Upper lobe of left lung (tissue), 6 donors: ENCODE measurements around the gene SIRT3. TPM values are rescaled to one million over a fixed set of nuclear protein-coding genes. Genes with fewer than 3 reads are reported as not detected.

Source experiments
- ATAC-seq, 2 donors: fragments of 200-7000 bp; cut with Tn5 transposase; one replicate each; pipeline ENCODE4 v1.9.1; 2022; ENCODE audit warnings: mild to moderate bottlenecking in 2 of 2, moderate library complexity in 2 of 2; ENCODE audit not compliant: low FRiP score in 2 of 2
- DNase-seq, 2 donors: peaks; one replicate each; pipeline ENCODE4 v3.0.0-alpha.2; 2019 to 2020
- H3K27ac ChIP-seq, 4 donors: fragments of 200-600 bp; sonication (generic); one replicate each; pipeline ENCODE4 v1.5.1; 2016 to 2019
- H3K27me3 ChIP-seq, 4 donors: fragments of 200-600 bp; sonication (generic); one replicate each; pipeline ENCODE4 v1.5.1; 2017 to 2019
- H3K36me3 ChIP-seq, 4 donors: fragments of 200-600 bp; sonication (generic); one replicate each; pipeline ENCODE4 v1.5.1; 2016 to 2019
- H3K4me1 ChIP-seq, 4 donors: fragments of 200-600 bp; sonication (generic); one replicate each; pipeline ENCODE4 v1.5.1; 2018 to 2019
- H3K4me3 ChIP-seq, 4 donors: fragments of 200-600 bp; sonication (generic); one replicate each; pipeline ENCODE4 v1.5.1; 2017 to 2019; ENCODE audit warnings: mild to moderate bottlenecking in 2 of 4, moderate library complexity in 1 of 4
- H3K9me3 ChIP-seq, 4 donors: fragments of 200-600 bp; sonication (generic); one replicate each; pipeline ENCODE4 v1.5.1; 2018 to 2019
- EP300 ChIP-seq, 4 donors: sonication (generic); formaldehyde crosslinking; IDR thresholded peaks; one replicate each; pipeline ENCODE4 v1.5.1; 2017; ENCODE audit warnings: antibody characterized with exemption in 4 of 4, control low read depth in 2 of 4
- POLR2A ChIP-seq, 4 donors: fragments of 450-650 bp; IDR thresholded peaks; one replicate each; pipeline ENCODE4 v1.5.1; 2016 to 2017; ENCODE audit warnings: antibody characterized with exemption in 4 of 4, mild to moderate bottlenecking in 2 of 4
- POLR2AphosphoS5 ChIP-seq, 2 donors: sonication (generic); formaldehyde crosslinking; IDR thresholded peaks; one replicate each; pipeline ENCODE4 v1.5.1; 2017; ENCODE audit warnings: antibody characterized with exemption in 2 of 2
- WGBS, 2 donors: methylation state at CpG; one replicate each; pipeline ENCODE4 v1.1.5; 2017 to 2018; 5-methylcytosine and 5-hydroxymethylcytosine counted together
- total RNA-seq, 6 donors: library from RNA; depleted of rRNA in 4 of 6; stranded (reverse); fragments of >200 nt in 4 of 6; gene quantifications; one replicate each; pipeline versions ENCODE4 v1.1.0 to v1.2.1, GENCODE V29; 2016 to 2021
- TF ChIP-seq, protein P1 (sequence below), 6 experiments: fragments of 450-650 bp in 4 of 6; fragments of 200-600 bp in 2 of 6; sonication (generic) in 2 of 6; IDR thresholded peaks; one replicate each; pipeline ENCODE4 v1.5.1; 2016 to 2019; ENCODE audit warnings: antibody characterized with exemption in 6 of 6
- donor health status: DM: no; HTN: no; CAD: no; lungs with moderate emphysema.
- donor health status: DM: no; HTN: yes; CAD: no; lungs with severe emphysema.

The SIRT3 gene
- total RNA-seq, 6 donors from 2014 or later: 11.7 to 37.6 (median 24.0) TPM

GRCh38 chr11:280706-281485 lies 44.8 kb upstream of the SIRT3 start:
- H3K27me3 ChIP-seq: peaks cover 0 to 45% (median 28%) of the 10 kb centered on the region in 4 donors
- WGBS, 2 donors: 12 to 13% methylated on average over 16 to 57 of the region's 79 CpGs
- TF ChIP-seq EP300 (IDR thresholded peaks at IDR 0.05) (no peak), POLR2A (IDR thresholded peaks at IDR 0.05) (no peak), POLR2AphosphoS5 (IDR thresholded peaks at IDR 0.05) (no peak)
- TF ChIP-seq, protein P1, sequence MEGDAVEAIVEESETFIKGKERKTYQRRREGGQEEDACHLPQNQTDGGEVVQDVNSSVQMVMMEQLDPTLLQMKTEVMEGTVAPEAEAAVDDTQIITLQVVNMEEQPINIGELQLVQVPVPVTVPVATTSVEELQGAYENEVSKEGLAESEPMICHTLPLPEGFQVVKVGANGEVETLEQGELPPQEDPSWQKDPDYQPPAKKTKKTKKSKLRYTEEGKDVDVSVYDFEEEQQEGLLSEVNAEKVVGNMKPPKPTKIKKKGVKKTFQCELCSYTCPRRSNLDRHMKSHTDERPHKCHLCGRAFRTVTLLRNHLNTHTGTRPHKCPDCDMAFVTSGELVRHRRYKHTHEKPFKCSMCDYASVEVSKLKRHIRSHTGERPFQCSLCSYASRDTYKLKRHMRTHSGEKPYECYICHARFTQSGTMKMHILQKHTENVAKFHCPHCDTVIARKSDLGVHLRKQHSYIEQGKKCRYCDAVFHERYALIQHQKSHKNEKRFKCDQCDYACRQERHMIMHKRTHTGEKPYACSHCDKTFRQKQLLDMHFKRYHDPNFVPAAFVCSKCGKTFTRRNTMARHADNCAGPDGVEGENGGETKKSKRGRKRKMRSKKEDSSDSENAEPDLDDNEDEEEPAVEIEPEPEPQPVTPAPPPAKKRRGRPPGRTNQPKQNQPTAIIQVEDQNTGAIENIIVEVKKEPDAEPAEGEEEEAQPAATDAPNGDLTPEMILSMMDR (IDR thresholded peaks at IDR 0.05): no peak
- H3K27ac ChIP-seq: peak overlapping the region in 3 of 4 donors; percentile 7 to 34 (median 33)
- no peaks in the 10 kb centered on the region for H3K9me3 ChIP-seq
- DNase-seq: peak in 1 of 2 donors; percentile 86
- peak overlapping the region; percentile 16 to 44 (median 29) for H3K4me3 ChIP-seq
- ATAC-seq: peak; percentile 19 to 26
- H3K4me1 ChIP-seq: peaks cover 33 to 35% (median 34%) of the 10 kb centered on the region in 4 donors
- no peaks in the 10 kb centered on the region for H3K36me3 ChIP-seq

- H3K36me3 ChIP-seq: no peaks in the 10 kb centered on the region
- WGBS, 2 donors: 19% methylated on average over 47 of the region's 85 CpGs; no CpG with 5 or more reads in 1 of the 2 donors
- DNase-seq: peak in 1 of 2 donors; percentile 90
- H3K9me3 ChIP-seq: no peaks in the 10 kb centered on the region
- H3K4me3 ChIP-seq: peak overlapping the region in 3 of 4 donors; percentile 26 to 44 (median 32)
- no peak for TF ChIP-seq POLR2A (IDR thresholded peaks at IDR 0.05)
- TF ChIP-seq, protein P1 (IDR thresholded peaks at IDR 0.05): no peak
- no peak for TF ChIP-seq POLR2AphosphoS5 (IDR thresholded peaks at IDR 0.05)
- no peak for TF ChIP-seq EP300 (IDR thresholded peaks at IDR 0.05)
- peaks cover 0 to 45% (median 28%) of the 10 kb centered on the region in 4 donors for H3K27me3 ChIP-seq
- ATAC-seq: peak in 1 of 2 donors; percentile 51
- H3K4me1 ChIP-seq: peaks cover 33 to 35% (median 34%) of the 10 kb centered on the region in 4 donors
- H3K27ac ChIP-seq: peak overlapping the region in 3 of 4 donors; percentile 7 to 43 (median 34)
Measured at GRCh38 chr11:279966-280705, 44.0 kb upstream of the SIRT3 start.

DNA sequence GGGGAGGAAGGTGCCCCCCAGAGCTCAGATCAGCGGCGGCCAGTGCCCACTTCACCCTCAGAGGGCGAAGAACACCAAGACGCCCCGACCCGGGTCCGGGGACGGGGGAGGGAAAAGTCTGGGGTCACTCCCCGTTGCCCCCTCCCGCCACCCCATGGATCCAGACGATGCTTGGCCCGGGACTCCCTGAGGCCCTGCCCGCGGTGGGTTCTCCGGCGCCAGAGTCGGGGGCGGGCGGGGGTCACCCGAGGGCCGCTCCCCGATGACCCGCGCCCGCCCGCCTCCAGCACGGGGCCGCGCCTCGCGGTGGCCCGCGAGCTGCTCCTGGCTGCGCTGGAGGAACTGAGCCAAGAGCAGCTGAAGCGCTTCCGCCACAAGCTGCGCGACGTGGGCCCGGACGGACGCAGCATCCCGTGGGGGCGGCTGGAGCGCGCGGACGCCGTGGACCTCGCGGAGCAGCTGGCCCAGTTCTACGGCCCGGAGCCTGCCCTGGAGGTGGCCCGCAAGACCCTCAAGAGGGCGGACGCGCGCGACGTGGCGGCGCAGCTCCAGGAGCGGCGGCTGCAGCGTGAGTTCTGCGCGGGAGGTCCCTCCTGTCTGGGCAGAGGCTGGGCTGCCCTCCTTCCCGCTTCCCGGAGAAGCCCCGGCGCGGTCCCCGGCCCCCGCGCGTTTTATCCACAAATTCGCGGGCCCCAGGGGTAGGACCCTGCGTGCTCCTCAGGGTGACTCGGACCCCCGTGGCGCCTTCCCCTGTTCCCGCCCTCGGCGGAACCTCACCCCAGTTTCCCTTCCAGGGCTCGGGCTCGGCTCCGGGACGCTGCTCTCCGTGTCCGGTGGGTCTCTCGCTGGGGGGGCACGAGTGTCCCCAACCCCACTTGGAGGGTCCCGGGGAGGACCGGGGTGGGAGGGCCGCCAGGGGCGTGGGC lies 43.2 kb upstream of the SIRT3 start:
- H3K4me3 ChIP-seq: peak overlapping the region in 3 of 4 donors; percentile 26 to 44 (median 32)
- TF ChIP-seq, protein P1 (IDR thresholded peaks at IDR 0.05): no peak
- TF ChIP-seq POLR2A (IDR thresholded peaks at IDR 0.05): peak in 1 of 4 donors; percentile 43
- no peaks in the 10 kb centered on the region for H3K9me3 ChIP-seq
- H3K36me3 ChIP-seq: no peaks in the 10 kb centered on the region
- WGBS, 2 donors: 36 to 38% methylated on average over 10 to 31 of the region's 97 CpGs
- H3K27ac ChIP-seq: peak overlapping the region in 2 of 4 donors; percentile 34 to 43
- peaks cover 0 to 45% (median 28%) of the 10 kb centered on the region in 4 donors for H3K27me3 ChIP-seq
- peaks cover 33 to 35% (median 34%) of the 10 kb centered on the region in 4 donors for H3K4me1 ChIP-seq
- DNase-seq: peak in 1 of 2 donors; percentile 90
- ATAC-seq: peak in 1 of 2 donors; percentile 59
